Epithelial cell of esophagus (primary cell): Measurements from ENCODE around the gene C10orf53.

Source experiments
- DNase-seq: peaks from one replicate; pipeline ENCODE4 v3.0.0; 2010; ENCODE audit warnings: low read depth
- H3K4me3 ChIP-seq: 2 replicates; pipeline ENCODE4 v1.5.1; 2011; ENCODE audit warnings: mild to moderate bottlenecking, low read length, control low read depth
- TF ChIP-seq, protein P1 (sequence below): IDR thresholded peaks from 2 replicates; pipeline ENCODE4 v1.5.1; 2011; ENCODE audit warnings: low read depth, mild to moderate bottlenecking, low read length, control low read depth, inconsistent platforms; ENCODE audit not compliant: insufficient read depth; ENCODE audit errors: missing control alignments

The C10orf53 gene

DNA sequence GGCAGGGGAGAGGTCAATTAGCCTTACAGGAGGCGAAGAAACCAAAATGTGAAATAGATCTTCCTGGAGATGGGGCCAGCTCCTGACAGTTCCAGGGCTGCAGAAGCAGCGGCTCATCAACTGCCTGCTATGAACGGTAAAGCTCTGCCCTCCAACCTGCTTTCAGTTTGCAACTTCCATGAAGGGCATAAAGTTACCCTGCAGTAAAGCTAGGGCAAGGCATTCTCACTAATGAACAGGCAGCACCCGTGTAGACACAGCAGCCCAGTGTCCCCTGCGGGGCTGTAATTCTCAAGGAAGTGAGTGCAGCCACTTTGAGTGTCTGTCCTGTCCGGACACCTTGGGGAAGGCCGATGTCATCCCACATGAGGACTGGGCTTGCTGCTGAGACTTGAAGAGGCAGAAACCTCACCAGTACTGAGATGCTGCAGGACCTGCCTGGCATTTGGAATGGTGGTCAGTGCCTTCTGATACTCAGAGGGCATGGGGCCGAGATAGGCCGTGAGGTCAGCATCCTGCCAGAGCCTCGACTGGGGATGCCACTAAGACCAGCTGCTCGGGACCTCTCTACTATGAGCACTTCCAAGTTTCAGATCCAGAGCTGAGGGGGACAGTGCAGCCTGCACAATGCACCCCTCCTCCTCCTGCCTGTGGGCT, 26.1 kb upstream of the C10orf53 start:
- H3K4me3 ChIP-seq, result no peak overlapping the region
- TF ChIP-seq, protein P1, sequence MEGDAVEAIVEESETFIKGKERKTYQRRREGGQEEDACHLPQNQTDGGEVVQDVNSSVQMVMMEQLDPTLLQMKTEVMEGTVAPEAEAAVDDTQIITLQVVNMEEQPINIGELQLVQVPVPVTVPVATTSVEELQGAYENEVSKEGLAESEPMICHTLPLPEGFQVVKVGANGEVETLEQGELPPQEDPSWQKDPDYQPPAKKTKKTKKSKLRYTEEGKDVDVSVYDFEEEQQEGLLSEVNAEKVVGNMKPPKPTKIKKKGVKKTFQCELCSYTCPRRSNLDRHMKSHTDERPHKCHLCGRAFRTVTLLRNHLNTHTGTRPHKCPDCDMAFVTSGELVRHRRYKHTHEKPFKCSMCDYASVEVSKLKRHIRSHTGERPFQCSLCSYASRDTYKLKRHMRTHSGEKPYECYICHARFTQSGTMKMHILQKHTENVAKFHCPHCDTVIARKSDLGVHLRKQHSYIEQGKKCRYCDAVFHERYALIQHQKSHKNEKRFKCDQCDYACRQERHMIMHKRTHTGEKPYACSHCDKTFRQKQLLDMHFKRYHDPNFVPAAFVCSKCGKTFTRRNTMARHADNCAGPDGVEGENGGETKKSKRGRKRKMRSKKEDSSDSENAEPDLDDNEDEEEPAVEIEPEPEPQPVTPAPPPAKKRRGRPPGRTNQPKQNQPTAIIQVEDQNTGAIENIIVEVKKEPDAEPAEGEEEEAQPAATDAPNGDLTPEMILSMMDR, result no peak
- no peak for DNase-seq

- H3K4me3 ChIP-seq, result no peak overlapping the region
- no peak for DNase-seq
- TF ChIP-seq, protein P1, result no peak
Observed at GRCh38 chr10:49654036-49654693, 25.3 kb upstream of the C10orf53 start.

GRCh38 chr10:49655099-49655498, 24.4 kb upstream of the C10orf53 start:
- TF ChIP-seq, protein P1, result no peak
- no peak overlapping the region for H3K4me3 ChIP-seq
- DNase-seq, result no peak

GRCh38 chr10:49656845-49657493, 22.5 kb upstream of the C10orf53 start:
- peak; percentile 55 for DNase-seq
- TF ChIP-seq, protein P1, result no peak
- H3K4me3 ChIP-seq, result no peak overlapping the region

GRCh38 chr10:49657606-49658005, 21.8 kb upstream of the C10orf53 start:
- TF ChIP-seq, protein P1, result no peak
- H3K4me3 ChIP-seq, result no peak overlapping the region
- DNase-seq, result no peak

DNA sequence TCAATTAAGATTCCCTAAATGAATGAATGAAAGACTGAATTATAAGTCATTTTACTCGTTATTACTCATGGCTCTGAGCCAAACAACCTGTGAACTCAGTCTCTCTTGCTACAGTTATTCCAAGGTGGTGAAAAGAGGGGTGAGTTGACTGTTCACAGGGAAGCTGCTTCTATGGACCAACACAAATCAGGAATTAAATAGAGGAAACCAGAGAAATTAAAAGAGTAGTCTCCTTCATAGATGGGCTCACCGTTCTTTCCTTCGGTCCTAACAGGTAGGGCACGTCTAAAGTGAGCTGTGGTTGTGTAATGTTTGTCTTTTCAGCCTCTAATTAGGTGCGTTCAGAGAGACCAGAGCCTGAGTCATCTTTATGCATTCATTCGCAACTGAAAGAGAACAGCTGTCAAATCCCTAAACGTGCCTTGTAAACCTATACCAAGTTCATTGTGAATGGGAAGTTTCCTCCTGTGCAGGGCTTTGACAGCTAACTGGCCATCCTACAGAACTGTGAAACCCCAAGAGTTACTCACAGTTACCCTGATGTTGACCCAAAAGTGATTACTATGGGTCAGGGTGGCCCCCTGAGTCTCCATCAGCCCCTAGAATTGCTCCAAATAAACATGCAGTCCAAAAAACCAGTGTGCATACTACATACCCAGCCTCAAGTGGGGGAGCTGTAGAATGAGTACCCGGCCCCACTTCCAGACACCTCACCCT, 18.2 kb upstream of the C10orf53 start:
- no peak overlapping the region for H3K4me3 ChIP-seq
- peak; percentile 82 for DNase-seq
- TF ChIP-seq, protein P1, result no peak
